ENCODE results near the gene DUSP1.

Gene DUSP1

GRCh38 chr5:172729588-172729987 lies 41.4 kb downstream of the DUSP1 start:
- in situ Hi-C loops (cut with MboI; ENCODE audit: low sequenced_read_pairs, unreplicated experiment) = no loop called here
- no peak for TF ChIP-seq CTCF (IDR thresholded peaks at IDR 0.05; ENCODE audit: borderline replicate concordance, control extremely low read depth, extremely low read depth, insufficient read depth, missing control alignments)
- DNase-seq (ENCODE audit: low spot score) = no peak

- no peak for TF ChIP-seq CTCF (IDR thresholded peaks at IDR 0.05; ENCODE audit: borderline replicate concordance, control extremely low read depth, extremely low read depth, insufficient read depth, missing control alignments)
- in situ Hi-C loops (cut with MboI; ENCODE audit: low sequenced_read_pairs, unreplicated experiment) = no loop called here
- no peak for DNase-seq (ENCODE audit: low spot score)
Observed at GRCh38 chr5:172728481-172729241, 42.3 kb downstream of the DUSP1 start.

GRCh38 chr5:172727551-172727950 lies 43.4 kb downstream of the DUSP1 start:
- in situ Hi-C loops (cut with MboI; ENCODE audit: low sequenced_read_pairs, unreplicated experiment) = no loop called here
- no peak for TF ChIP-seq CTCF (IDR thresholded peaks at IDR 0.05; ENCODE audit: borderline replicate concordance, control extremely low read depth, extremely low read depth, insufficient read depth, missing control alignments)
- DNase-seq (ENCODE audit: low spot score) = no peak

GRCh38 chr5:172726966-172727365 lies 44.0 kb downstream of the DUSP1 start:
- no peak for DNase-seq (ENCODE audit: low spot score)
- in situ Hi-C loops (cut with MboI; ENCODE audit: low sequenced_read_pairs, unreplicated experiment) = no loop called here
- no peak for TF ChIP-seq CTCF (IDR thresholded peaks at IDR 0.05; ENCODE audit: borderline replicate concordance, control extremely low read depth, extremely low read depth, insufficient read depth, missing control alignments)

GRCh38 chr5:172725785-172726184 lies 45.2 kb downstream of the DUSP1 start:
- TF ChIP-seq CTCF (IDR thresholded peaks at IDR 0.05; ENCODE audit: borderline replicate concordance, control extremely low read depth, extremely low read depth, insufficient read depth, missing control alignments) = no peak
- in situ Hi-C loops (cut with MboI; ENCODE audit: low sequenced_read_pairs, unreplicated experiment) = no loop called here

GRCh38 chr5:172725273-172725672 lies 45.7 kb downstream of the DUSP1 start:
- TF ChIP-seq CTCF (IDR thresholded peaks at IDR 0.05; ENCODE audit: borderline replicate concordance, control extremely low read depth, extremely low read depth, insufficient read depth, missing control alignments) = no peak
- in situ Hi-C loops (cut with MboI; ENCODE audit: low sequenced_read_pairs, unreplicated experiment) = no loop called here
- DNase-seq (ENCODE audit: low spot score) = no peak

More at GRCh38 chr5:172725785-172726184, 45.2 kb downstream of the DUSP1 start:
- DNase-seq (ENCODE audit: low spot score) = no peak

Measured in GM13976 (cell line).